HFF-Myc (cell line): Measurements from ENCODE around the gene MCC.

Experiments used
- DNase-seq: peaks from one replicate; pipeline ENCODE4 v3.0.0-alpha.2; 2011; ENCODE audit warnings: low read depth; ENCODE audit errors: extremely low read depth
- H3K4me3 ChIP-seq: replicated peaks from 2 replicates; pipeline ENCODE4 v1.5.1; 2011; ENCODE audit warnings: low read depth, mild to moderate bottlenecking, control low read depth, low read length
- TF ChIP-seq, protein P1 (sequence below): IDR thresholded peaks from 2 replicates; pipeline ENCODE4 v1.5.1; 2012; ENCODE audit warnings: mild to moderate bottlenecking, low read depth, low read length, control low read depth; ENCODE audit errors: missing control alignments

The MCC gene

GRCh38 chr5:113450929-113451328 lies 37.3 kb downstream of the MCC start:
- no peak for DNase-seq
- TF ChIP-seq, protein P1, sequence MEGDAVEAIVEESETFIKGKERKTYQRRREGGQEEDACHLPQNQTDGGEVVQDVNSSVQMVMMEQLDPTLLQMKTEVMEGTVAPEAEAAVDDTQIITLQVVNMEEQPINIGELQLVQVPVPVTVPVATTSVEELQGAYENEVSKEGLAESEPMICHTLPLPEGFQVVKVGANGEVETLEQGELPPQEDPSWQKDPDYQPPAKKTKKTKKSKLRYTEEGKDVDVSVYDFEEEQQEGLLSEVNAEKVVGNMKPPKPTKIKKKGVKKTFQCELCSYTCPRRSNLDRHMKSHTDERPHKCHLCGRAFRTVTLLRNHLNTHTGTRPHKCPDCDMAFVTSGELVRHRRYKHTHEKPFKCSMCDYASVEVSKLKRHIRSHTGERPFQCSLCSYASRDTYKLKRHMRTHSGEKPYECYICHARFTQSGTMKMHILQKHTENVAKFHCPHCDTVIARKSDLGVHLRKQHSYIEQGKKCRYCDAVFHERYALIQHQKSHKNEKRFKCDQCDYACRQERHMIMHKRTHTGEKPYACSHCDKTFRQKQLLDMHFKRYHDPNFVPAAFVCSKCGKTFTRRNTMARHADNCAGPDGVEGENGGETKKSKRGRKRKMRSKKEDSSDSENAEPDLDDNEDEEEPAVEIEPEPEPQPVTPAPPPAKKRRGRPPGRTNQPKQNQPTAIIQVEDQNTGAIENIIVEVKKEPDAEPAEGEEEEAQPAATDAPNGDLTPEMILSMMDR = no peak

GRCh38 chr5:113450462-113450861 lies 37.8 kb downstream of the MCC start:
- no peak for DNase-seq
- TF ChIP-seq, protein P1 = no peak
- H3K4me3 ChIP-seq = no peak overlapping the region

More at GRCh38 chr5:113450929-113451328, 37.3 kb downstream of the MCC start:
- no peak overlapping the region for H3K4me3 ChIP-seq

DNA sequence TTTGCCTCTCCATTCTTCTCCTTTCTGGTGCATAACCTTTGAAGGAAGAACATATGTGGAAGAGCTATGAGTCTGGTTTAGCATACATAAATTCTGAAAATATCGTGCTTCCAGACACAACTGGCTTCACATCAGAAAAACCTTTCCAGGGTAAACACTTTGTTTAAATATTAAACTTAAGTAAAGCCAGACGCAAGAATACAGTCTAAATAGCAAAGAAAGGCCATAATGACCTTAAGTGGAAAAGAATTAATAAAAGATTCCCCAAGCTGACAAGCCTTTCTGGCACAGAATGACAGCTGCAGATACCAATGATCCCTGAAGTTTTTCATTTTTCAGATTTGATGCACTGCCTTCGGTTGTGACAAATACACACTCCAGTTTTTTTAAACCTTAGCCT lies 40.0 kb downstream of the MCC start:
- H3K4me3 ChIP-seq = no peak overlapping the region
- no peak for DNase-seq
- TF ChIP-seq, protein P1 = no peak

- TF ChIP-seq, protein P1 = no peak
- no peak overlapping the region for H3K4me3 ChIP-seq
- DNase-seq = no peak
Observed at GRCh38 chr5:113447498-113448050, 40.7 kb downstream of the MCC start.

DNA sequence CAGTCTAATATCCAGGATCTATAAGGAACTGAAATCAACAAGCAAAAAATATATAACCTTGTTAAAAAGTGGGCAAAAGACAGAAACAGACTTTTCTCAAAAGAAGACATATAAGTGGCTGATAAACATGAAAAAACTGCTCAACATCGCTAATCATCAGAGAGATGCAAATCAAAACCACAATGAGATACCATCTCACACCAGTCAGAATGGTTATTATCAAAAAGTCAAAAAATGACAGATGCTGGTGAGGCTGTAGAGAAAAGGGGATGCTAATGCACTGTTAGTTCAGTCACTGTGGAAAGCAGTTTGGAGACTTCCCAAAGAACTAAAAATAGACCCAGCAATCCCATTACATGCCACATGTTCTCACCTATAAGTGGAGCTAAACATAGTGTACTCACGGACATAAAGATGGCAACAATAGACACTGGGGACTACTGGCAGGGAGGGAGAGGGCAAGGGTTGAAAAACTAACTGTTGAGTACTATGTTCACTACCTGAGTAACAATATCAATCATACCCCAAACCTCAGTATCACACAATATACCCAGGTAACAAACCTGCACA lies 41.8 kb downstream of the MCC start:
- H3K4me3 ChIP-seq = no peak overlapping the region
- TF ChIP-seq, protein P1 = no peak
- DNase-seq = no peak

- DNase-seq = no peak
- no peak overlapping the region for H3K4me3 ChIP-seq
- TF ChIP-seq, protein P1 = no peak
Observed at GRCh38 chr5:113437111-113437510, 51.1 kb downstream of the MCC start.

- DNase-seq = no peak
- no peak overlapping the region for H3K4me3 ChIP-seq
- TF ChIP-seq, protein P1 = no peak
Observed at GRCh38 chr5:113435575-113435974, 52.7 kb downstream of the MCC start.
